ENCODE measurements around the gene PIK3C2G. TPM values are rescaled to one million over a fixed set of nuclear protein-coding genes. Genes with fewer than 3 reads are reported as not detected.
"Not testable (repeated sequence)": the region's sequence is repeated elsewhere in the genome, so short reads cannot be mapped to it uniquely, and the experiment has no call there.

Gene PIK3C2G
- total RNA-seq, 1 donor = not detected

DNA sequence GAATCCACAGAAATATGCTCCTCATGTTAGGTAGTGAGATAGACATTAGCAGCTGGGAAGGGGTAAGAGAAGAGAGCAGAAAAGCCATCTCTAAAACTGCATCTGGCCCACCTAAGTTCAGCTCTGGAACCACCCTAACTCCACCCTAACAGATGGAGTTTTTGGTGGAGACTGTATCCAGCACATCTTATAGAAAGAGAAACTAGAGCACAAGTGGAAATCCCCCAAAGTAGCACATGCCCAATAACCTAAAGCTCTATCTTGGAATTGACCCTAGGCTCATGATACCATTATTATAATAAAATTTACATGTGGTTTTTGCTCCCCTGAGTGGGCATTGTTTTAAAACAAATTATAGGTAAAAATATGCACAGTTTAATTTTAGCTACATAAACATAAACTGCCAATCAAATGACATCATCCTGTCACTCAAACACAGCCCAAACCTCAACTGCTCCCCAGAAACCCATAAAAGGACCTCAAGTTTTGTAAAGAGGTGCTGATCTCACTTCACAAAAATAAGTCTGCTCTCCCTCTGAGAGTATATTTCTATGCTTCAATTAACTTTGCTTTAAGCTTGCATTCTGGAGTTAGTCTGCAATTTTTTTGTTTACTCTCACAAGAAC, 206.4 kb downstream of the PIK3C2G start:
- DNase-seq (ENCODE audit: low read depth in 2 of 3, low spot score in 2 of 3) = no peak

DNA sequence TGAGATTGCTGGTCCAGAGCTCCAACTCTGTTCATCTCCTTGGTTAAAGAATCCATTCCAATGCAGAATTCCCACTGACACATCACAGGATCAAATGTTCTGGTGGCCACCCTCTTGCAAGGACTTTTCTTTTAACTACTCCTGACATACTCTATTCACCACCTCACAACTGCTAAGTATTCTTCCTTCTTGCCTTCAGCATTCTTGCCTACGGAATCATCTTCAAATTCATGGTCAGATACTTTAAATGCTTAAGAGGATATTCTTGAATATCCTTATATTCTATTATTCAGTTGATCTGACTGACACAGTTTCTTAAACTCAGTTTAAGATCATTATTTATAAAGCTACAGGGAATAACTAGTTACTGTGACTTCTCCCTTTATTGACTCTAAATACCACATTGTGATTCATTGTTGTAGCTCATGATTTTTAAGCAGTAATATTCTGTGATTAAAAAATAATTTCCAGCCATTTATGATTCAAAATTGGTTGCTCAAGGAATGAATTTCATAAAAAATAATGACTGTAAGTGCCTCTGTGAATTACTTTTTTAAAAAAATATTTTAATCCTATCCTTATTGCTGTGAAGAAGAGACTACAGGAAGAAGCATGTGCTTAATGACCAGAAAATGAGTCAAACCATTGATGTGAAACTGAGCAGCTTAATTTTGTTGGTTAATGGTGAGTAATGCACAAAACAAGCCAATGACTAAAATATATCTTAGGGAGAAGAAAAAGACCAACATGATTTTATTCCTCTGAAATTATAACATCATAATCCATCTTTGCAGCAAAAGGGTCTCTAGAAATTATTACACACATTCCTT, 207.1 kb downstream of the PIK3C2G start:
- no peak for DNase-seq (ENCODE audit: low read depth in 2 of 3, low spot score in 2 of 3)

DNA sequence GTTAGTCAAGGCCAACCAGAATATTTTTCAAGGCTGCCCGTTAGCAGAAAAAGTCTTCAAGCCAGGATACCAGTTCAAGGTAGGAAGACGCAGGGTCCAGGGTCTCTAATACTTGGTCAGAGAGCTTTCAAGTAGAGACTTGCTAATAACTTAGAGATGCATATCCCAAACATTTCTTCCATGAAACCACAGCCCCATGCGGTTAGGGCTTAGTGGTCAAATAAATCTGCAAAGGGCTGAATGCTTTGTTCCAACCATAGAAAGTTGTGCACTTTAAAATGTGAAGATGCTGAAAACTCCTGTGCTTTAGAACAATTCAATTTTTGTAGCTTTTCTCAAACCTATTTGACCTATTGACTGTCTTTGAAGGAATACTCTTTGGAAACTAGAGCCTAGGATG, 208.9 kb downstream of the PIK3C2G start:
- DNase-seq (ENCODE audit: low read depth in 2 of 3, low spot score in 2 of 3) = no peak

DNA sequence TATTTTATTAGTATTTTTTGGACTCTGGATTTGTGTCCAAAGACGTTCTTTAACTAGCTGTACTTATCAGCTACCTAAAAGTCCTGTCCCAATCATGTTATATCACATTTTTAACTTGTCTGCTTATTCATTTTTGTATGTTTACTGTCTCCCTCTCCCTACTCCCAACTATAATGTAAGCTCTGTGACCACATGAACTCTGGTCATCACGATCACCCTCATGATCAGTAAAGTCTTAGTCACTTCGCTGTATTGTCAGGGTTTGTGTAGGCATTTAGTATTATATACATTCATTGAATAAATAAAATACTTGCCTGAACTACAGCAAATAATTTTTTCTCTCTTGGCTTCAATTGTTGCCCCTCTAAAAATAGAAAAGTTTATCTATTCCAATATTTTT, 211.0 kb downstream of the PIK3C2G start:
- DNase-seq (ENCODE audit: low read depth in 2 of 3, low spot score in 2 of 3) = no peak

DNA sequence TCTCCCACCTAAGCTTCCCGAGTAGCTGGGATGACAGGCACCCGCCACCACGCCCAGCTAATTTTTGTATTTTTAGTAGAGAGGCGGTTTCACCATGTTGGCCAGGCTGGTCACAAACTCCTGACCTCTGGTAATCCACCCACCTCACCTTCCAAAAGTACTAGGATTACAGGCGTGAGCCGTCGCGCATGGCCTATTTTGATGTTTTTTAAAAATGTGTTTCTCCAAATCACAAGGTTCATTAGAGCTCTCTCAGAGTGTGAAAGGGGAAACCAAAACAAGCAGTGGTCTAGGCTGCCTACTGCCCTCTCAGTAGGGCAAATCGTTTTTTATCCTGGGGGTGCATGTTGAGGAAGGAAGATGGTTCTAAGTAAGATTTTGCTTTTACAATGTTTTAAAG, 211.5 kb downstream of the PIK3C2G start:
- DNase-seq (ENCODE audit: low read depth in 2 of 3, low spot score in 2 of 3) = no peak

DNA sequence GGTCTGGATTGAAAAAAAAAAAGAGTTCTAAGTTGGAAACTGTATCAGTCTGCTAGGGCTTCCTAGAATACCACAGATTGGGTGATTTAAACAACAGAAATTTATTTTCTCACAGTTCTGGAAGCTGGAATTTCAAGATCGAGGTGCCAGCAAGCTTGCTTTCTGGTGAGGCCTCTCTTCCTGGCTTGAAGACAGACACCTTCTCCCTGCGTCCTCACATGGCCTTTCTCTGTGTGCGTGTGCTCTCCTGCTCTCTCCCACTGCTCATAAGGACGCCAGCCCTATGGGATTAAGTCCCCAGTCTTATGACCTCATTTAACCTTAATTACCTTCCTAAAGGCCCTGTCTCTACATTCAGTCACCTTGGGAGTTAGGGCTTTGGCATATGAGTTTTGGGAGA, 215.5 kb downstream of the PIK3C2G start:
- DNase-seq (ENCODE audit: low read depth in 2 of 3, low spot score in 2 of 3) = no peak

DNA sequence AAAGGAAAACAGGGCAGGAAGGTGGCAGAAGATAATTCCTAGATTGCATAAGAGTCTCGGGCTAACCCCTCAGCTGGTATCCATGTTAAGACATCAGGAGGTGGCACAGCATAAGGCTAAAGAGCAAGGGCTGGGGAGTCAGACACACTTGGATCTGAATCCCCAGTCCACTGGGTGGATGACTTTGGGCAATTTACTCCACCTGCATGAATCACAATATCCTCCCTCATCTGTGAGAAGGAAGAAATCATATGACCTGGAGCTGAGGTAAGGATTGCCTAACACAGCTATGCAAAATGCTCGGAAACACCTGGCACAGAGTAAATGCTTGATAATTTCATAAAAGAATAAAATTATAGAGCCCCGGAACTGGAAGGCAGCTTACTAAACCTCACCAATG, 217.9 kb downstream of the PIK3C2G start:
- no peak for DNase-seq (ENCODE audit: low read depth in 2 of 3, low spot score in 2 of 3)

DNA sequence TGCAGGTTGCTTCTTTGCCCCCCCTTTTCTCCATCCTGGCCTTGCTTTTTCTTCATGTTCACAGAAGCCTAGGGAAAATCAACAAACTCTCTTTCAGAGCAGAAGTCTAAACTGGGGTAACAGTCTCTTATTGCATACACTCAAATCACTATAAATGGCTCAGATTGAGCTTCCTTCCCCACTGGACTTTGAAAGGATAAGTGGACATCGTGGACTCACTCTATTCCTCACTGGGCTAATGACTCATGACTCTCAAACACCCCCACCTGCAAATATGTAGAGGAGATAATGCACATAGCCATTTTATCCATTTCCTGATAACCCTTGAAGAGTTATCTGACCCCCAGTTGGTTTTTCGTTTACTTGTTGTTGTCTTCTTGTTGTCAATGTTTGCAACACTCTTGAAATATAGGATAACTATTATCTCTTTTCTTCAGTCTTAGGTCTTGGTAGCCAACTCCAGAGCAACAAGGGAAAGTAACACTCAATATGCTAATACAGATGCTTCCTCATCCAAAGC, 221.3 kb downstream of the PIK3C2G start:
- DNase-seq (ENCODE audit: low read depth in 2 of 3, low spot score in 2 of 3) = no peak

DNA sequence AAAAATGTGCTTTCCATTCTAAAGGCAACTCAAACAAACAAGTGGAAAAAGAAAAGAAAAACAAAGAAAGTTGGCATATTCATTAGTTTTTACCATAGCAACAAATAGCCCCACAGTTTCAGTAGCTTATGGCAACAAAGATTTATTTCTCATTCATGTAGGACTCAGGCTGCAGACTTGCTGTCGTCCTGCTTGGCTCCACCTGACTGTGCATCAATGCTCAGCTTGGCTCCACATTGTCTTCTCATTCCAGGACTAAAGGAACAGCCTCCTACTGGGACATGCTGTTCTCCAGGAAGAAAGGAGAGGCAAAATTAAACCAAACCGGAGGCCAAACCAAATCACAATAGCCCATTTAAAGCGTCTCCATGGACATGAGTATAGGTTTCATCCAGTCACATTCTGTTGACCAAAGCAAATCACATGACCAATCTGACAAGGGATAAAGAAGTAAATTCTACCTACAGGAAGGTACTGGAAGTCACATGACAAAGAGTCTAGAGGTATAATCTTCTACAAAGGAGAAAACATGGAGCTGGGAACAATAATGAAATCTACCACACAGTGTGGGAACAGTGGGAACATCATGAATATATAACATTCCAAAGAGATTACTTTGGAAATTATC, 222.5 kb downstream of the PIK3C2G start:
- DNase-seq (ENCODE audit: low read depth in 2 of 3, low spot score in 2 of 3) = no peak

DNA sequence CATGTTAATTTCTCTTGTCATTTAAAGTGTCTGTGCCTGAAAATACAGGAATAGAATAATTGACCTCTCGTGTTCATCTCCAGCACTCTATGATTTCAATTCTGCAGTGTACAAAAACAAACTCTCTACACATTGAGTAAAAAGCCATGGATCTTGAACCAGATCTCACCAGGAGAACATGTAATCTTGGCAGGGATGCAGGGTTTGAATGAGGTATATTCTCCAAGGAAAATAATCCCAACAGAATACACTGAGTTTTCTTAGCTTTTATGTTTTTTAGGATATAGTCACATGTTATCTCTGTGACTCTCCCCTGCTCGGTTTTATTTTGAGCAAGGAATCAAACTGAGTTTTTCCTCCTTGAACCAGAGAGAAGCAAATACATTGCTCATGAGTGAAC, 224.7 kb downstream of the PIK3C2G start:
- DNase-seq (ENCODE audit: low read depth in 2 of 3, low spot score in 2 of 3) = no peak

DNA sequence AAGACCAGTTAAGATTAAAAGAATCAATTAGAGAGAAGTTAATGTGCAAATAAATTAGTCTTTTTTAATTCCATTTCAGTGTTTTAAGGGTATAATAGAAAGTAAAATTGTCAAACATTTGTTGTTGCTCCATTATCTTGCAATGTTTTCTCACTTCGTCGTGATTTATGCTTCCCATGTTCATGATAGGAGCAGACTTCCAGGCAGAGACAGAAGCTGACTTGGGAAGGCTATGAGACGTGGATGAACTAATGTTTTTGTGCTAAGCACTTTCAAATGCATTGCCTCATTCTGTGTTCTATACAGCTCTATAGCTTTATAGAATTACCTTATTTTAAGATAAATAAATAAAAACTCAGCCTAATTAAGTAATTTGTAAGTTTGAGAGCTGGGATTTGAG, 226.2 kb downstream of the PIK3C2G start:
- no peak for DNase-seq (ENCODE audit: low read depth in 2 of 3, low spot score in 2 of 3)

DNA sequence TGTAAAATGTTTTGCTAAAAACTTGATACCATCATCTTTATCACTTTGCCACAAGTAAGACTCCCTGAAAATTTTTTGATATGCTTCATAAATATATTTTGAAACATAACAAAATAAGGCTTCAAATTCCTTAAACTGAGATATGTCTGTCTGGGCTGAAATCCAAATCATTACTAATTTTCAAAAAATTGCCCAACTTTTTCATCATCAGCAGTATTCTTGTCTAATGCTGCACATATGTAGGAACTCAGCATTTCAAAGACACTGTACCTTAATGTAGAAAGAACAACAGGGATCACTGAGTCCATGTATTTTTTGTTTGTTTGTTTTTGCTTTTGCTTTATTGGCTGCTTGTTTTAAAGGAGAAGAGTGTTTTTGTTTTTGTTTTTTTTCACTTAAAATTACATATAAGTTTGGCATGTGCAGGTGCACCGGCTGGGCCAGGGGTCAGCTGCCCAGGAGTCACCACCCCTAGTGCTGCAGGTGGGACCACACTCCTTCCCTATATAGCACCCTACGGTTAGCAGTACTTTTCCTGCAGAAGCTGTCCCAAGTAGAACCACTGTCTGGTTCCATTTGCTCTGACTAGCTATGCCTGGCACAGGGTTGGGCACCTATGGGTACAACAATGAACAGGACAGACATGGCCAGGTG, 231.2 kb downstream of the PIK3C2G start:
- DNase-seq (ENCODE audit: low read depth in 2 of 3, low spot score in 2 of 3) = no peak

DNA sequence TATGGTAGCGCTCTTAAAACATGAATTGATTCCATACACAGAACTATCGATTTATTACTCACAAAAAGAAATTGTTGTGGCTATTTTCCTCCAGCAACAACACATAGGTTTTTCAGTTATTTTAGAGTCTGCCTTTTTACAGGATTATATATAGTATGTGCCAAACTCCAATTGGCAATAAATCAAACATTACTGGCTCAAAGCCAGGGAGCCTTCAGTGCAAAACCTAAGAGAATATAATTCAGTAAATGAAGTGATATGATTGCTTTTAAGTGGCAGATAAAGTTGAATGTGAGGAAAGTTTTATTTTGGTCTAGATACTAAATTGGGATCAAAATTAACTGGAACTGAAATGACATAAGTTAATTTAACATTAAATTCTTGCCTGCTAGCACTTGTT, 234.8 kb downstream of the PIK3C2G start:
- peak in 1 of 3 donors; percentile 4 for DNase-seq (ENCODE audit: low read depth in 2 of 3, low spot score in 2 of 3)

DNA sequence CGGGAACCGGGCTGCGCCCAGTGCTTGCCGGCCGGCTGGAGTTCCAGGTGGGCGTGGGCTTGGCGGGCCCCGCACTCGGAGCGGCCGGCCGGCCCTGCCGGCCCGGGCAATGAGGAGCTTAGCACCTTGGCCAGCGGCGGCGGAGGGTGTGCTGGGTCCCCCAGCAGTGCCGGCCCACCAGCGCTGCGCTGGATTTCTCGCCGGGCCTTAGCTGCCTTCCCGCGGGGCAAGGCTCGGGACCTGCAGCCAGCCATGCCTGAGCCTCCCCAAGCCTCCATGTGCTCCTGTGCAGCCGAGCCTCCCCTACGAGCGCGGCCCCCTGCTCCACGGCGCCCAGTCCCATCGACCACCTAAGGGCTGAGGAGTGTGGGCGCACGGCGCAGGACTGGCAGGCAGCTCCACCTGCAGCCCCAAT, 238.8 kb downstream of the PIK3C2G start:
- DNase-seq (ENCODE audit: low read depth in 2 of 3, low spot score in 2 of 3) = not testable (repeated sequence)

DNA sequence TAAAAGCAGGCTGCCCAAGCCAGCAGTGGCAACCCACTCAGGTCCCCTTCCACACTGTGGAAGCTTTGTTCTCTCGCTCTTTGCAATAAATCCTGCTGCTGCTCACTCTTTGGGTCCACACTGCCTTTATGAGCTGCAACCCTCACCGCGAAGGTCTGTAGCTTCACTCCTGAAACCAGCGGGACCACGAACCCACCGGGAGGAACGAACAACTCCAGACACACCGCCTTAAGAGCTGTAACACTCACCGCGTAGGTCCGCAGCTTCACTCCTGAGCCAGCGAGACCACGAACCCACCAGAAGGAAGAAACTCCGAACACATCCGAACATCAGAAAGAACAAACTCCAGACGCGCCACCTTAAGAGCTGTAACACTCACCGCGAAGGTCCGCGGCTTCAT, 239.4 kb downstream of the PIK3C2G start:
- not testable (repeated sequence) for DNase-seq (ENCODE audit: low read depth in 2 of 3, low spot score in 2 of 3)

DNA sequence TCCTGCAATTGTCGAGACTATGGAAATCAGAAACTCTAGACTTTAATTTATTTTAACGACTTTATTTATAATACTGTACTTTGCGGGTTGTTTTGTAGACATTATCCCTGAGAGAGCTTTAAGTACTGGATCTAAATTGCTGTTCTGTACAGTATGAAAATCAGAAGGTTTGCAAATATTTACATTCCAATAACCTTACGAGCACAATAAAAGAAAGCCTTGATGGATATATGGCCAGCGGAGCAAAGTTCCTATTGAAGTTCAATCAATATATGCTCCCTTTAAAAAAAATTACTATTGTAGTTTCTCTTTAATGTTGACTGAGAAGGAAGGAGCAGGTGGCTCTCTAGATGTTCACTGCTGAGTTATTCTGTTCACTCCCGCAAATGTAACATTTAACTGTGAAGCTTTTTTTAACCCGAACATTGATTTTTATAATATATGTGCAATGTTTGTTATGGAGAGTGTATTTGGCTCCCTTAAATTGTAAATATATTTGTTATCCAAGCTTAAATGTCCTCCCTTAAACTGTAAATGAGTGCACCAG, 241.2 kb downstream of the PIK3C2G start:
- DNase-seq (ENCODE audit: low read depth in 2 of 3, low spot score in 2 of 3) = no peak

DNA sequence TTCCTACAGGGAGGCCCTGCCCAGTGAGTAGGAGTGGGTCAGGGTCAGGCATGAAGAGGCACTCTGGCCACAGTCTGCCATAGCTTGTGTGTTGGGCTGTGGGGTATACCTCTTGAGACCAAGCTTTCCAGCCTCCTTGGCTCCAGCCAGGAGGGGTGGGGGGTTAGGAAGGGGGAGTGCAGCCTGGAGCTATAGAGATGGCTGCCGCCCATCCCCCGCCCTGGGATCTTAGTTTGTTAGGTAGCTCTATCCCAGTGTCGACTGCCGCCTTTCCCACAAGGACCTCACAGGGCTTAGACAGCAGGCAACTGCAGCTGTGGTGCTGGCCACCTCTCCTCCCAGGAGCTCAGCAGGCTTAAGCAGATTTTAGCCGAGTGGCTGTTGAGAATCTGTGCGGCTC, 260.1 kb downstream of the PIK3C2G start:
- no peak for DNase-seq (ENCODE audit: low read depth in 2 of 3, low spot score in 2 of 3)

DNA sequence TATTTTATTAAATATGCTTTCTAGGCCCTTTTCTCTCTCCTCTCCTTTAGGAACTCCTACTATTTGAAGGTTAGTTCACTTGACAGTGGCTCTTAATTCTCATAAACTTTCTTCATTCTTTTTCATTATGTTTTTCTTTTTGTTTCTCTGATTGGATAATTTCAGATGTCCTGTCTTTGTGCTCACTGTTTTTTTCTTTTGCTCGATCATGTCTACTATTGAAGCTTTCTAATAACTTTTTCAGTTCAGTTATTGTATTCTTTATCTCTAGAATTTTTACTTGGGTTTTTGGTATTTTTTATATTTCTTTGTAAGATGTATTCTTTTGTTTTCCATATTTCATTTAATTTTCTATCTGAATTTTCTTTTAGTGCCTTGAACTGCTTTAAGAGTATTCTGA, 261.5 kb downstream of the PIK3C2G start:
- no peak for DNase-seq (ENCODE audit: low read depth in 2 of 3, low spot score in 2 of 3)

DNA sequence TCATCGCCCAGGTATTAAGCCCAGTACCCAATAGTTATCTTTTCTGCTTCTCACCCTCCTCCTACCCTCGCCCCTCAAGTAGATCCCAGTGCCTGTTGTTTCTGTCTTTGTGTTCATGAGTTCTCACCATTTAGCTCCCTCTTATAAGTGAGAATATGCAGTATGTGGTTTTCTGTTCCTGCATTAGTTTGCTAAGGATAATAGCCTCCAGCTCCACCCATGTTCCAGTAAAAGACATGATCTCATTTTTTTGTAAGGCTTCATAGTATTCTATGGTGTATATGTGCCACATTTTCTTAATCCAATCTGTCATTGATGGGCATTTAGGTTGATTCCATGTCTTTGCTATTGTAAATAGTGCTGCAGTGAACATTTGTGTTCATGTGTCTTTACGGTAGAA, 281.2 kb downstream of the PIK3C2G start:
- DNase-seq (ENCODE audit: low read depth in 2 of 3, low spot score in 2 of 3) = not testable (repeated sequence)

DNA sequence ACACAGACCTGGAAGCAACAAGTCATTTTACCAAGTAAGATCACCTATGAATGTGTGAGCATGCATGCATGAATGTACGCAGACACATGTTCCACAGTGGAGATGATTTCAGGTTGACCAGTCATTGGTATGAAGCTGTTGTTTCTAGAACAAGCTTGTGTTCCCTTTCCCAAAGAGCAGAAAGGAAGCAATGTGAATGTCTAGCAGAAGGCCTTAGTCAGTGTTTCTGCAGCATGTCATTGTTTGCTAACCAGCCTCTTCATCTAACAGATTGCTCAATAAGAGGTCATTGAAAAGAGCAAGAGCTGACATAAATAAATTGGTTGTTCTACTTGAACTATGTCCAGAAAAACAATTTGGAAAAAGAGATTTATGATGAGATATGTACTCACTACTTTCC, 285.1 kb downstream of the PIK3C2G start:
- DNase-seq (ENCODE audit: low read depth in 2 of 3, low spot score in 2 of 3) = no peak

DNA sequence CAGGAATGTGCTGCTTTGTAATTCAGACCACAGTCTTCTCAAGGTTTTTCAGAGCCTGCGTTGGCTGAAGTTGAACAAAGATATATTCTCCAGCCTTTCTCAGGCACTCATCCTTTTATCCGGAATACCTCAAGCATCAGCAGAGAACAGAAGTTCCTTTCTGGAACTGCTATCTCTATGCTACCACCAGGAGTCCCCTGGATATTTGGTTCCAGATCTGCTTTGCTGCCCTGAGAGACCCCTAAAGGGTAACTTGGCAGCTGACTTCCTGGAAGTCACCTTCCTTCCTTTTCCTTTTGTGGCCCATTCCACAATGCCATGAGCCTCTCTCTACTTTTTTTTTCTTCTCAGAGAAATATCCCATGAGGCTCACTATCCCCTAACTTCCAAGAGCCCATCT, 288.3 kb downstream of the PIK3C2G start:
- DNase-seq (ENCODE audit: low read depth in 2 of 3, low spot score in 2 of 3) = no peak
